A673 (cell line): ENCODE results near the gene MOBP.
"Not testable (repeated sequence)": the region's sequence is repeated elsewhere in the genome, so short reads cannot be mapped to it uniquely, and the experiment has no call there.

Experiments used
- EZH2 ChIP-seq: fragments of 200-600 bp; sonication (generic); IDR thresholded peaks from 2 replicates; pipeline ENCODE4 v1.6.1; 2017; ENCODE audit warnings: borderline replicate concordance, low read depth, mild to moderate bottlenecking, mixed read lengths, antibody characterized with exemption, low read length; ENCODE audit not compliant: poor library complexity, severe bottlenecking
- TF ChIP-seq, protein P1 (sequence below): fragments of 300-800, 200-600 bp; sonication (generic); conservative IDR thresholded peaks from 2 replicates; pipeline ENCODE4 v1.5.1; 2017; ENCODE audit warnings: low read depth, mild to moderate bottlenecking, antibody characterized with exemption, low read length, moderate library complexity, mixed read lengths

DNA sequence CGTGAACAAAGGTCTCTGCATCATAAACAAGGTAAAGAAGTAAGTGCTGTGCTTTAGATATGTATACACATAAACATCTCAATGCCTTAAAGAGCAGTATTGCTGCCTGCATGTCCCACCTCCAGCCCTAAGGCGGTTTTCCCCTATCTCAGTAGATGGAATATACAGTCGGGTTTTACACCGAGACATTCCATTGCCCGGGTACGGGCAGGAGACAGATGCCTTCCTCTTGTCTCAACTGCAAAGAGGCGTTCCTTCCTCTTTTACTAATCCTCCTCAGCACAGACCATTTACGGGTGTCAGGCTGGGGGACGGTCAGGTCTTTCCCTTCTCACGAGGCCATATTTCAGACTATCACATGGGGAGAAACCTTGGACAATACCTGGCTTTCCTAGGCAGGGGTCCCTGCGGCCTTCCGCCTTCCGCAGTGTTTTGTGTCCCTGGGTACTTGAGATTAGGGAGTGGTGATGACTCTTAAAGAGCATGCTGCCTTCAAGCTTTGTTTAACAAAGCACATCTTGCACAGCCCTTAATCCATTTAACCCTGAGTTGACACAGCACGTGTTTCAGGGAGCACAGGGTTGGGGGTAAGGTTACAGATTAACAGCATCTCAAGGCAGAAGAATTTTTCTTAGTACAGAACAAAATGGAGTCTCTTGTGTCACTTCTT lies 48.8 kb upstream of the MOBP start:
- TF ChIP-seq, protein P1, sequence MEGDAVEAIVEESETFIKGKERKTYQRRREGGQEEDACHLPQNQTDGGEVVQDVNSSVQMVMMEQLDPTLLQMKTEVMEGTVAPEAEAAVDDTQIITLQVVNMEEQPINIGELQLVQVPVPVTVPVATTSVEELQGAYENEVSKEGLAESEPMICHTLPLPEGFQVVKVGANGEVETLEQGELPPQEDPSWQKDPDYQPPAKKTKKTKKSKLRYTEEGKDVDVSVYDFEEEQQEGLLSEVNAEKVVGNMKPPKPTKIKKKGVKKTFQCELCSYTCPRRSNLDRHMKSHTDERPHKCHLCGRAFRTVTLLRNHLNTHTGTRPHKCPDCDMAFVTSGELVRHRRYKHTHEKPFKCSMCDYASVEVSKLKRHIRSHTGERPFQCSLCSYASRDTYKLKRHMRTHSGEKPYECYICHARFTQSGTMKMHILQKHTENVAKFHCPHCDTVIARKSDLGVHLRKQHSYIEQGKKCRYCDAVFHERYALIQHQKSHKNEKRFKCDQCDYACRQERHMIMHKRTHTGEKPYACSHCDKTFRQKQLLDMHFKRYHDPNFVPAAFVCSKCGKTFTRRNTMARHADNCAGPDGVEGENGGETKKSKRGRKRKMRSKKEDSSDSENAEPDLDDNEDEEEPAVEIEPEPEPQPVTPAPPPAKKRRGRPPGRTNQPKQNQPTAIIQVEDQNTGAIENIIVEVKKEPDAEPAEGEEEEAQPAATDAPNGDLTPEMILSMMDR = not testable (repeated sequence)
- not testable (repeated sequence) for TF ChIP-seq EZH2
